K562 (cell line): ENCODE data around the gene ROBO3. TPM values are rescaled to one million over a fixed set of nuclear protein-coding genes. Genes with fewer than 3 reads are reported as not detected.
A peak's percentile ranks its signal among the peaks of the same experiment; 100 is the strongest.

ENCODE experiments used
- ATAC-seq: fragments of 200-7000 bp; cut with Tn5 transposase; 3 replicates; pipeline ENCODE4 v1.9.1; 2020; ENCODE audit warnings: moderate library complexity
- BruUV-seq: library from RNA; stranded (reverse); fragments of 400-500 nt; replicated peaks from 2 replicates; lab custom pipeline; 2021; lab: Mats Ljungman, UMichigan
- CTCF ChIA-PET: fragments of 300-600 bp; formaldehyde crosslinking; extraction: SDS; loops from one replicate; lab custom pipeline; 2021; ENCODE audit warnings: low intra/inter-chr PET ratio; lab: Yijun Ruan, JAX
- POLR2A ChIA-PET: fragments of 300-600, 350-650 bp; sonication (Branson Sonifier 250); formaldehyde crosslinking; extraction: SDS; loops from one replicate; lab custom pipeline; 2021; ENCODE audit warnings: antibody characterized with exemption, inconsistent platforms; lab: Yijun Ruan, JAX
- DNase-seq, 4 experiments: peaks; one replicate each; pipeline versions ENCODE4 v3.0.0 to v3.0.0-alpha.2; 2011 to 2018; ENCODE audit warnings: low spot score in 3 of 4, mixed read lengths in 3 of 4; ENCODE audit errors: extremely low read depth in 1 of 4
- FAIRE-seq: peaks from 2 replicates; lab custom pipeline; 2011; peaks lifted over from hg19 to GRCh38; lab: Jason Lieb, UNC
- H2AFZ ChIP-seq: 2 replicates; pipeline ENCODE4 v1.6.0; 2011; ENCODE audit warnings: low read depth, low read length, control low read depth, inconsistent platforms
- H3K27ac ChIP-seq: fragments of 200-600 bp; 3 replicates; pipeline ENCODE4 v1.8.0; 2011; ENCODE audit warnings: low read depth, mild to moderate bottlenecking, control low read depth, inconsistent platforms, low read length, moderate library complexity, mixed read lengths; ENCODE audit errors: extremely low read depth
- H3K27me3 ChIP-seq, 2 experiments: fragments of 300-600 bp in 1 of 2; 2 replicates in 1 of 2; 3 replicates in 1 of 2; pipeline versions ENCODE4 v1.6.0 to v1.8.0; 2011; ENCODE audit warnings: inconsistent platforms in 2 of 2, low read length in 2 of 2, mild to moderate bottlenecking in 1 of 2, mixed read lengths in 1 of 2, moderate library complexity in 1 of 2; ENCODE audit not compliant: control insufficient read depth in 2 of 2, insufficient read depth in 2 of 2
- H3K36me3 ChIP-seq: fragments of 300-600 bp; 3 replicates; pipeline ENCODE4 v1.8.0; 2011; ENCODE audit warnings: mild to moderate bottlenecking, low read length, inconsistent platforms; ENCODE audit not compliant: control insufficient read depth, insufficient read depth
- H3K4me1 ChIP-seq, 2 experiments: fragments of 200-600 bp in 1 of 2; replicated peaks in 1 of 2; 2 replicates in 1 of 2; 3 replicates in 1 of 2; pipeline versions ENCODE4 v1.5.1 to v1.8.0; 2011; ENCODE audit warnings: inconsistent platforms in 2 of 2, low read length in 2 of 2, mild to moderate bottlenecking in 1 of 2, mixed read lengths in 1 of 2, moderate library complexity in 1 of 2; ENCODE audit not compliant: control insufficient read depth in 2 of 2, insufficient read depth in 2 of 2
- H3K4me2 ChIP-seq: 2 replicates; pipeline ENCODE4 v1.6.1; 2011; ENCODE audit warnings: low read length, control low read depth, inconsistent platforms, mixed read lengths; ENCODE audit not compliant: insufficient read depth
- H3K4me3 ChIP-seq: fragments of 200-600 bp; sonication (generic), shearing (Covaris generic); 2 replicates; pipeline ENCODE4 v1.5.1; 2016; ENCODE audit warnings: control low read depth, inconsistent platforms
- H3K79me2 ChIP-seq: fragments of 200-600 bp; 3 replicates; pipeline ENCODE4 v1.8.0; 2011; ENCODE audit warnings: low read length, inconsistent platforms; ENCODE audit not compliant: control insufficient read depth, insufficient read depth
- H3K9ac ChIP-seq, 2 experiments: 2 replicates each; pipeline versions ENCODE4 v1.6.0 to v1.6.1; 2011; ENCODE audit warnings: low read depth in 2 of 2, low read length in 2 of 2, control low read depth in 1 of 2, inconsistent platforms in 1 of 2, mild to moderate bottlenecking in 1 of 2, mixed read lengths in 1 of 2; ENCODE audit not compliant: insufficient read depth in 1 of 2
- H3K9me1 ChIP-seq: one replicate; pipeline ENCODE4 v1.6.0; 2011; ENCODE audit warnings: inconsistent platforms, mild to moderate bottlenecking, low read length, moderate library complexity; ENCODE audit not compliant: control insufficient read depth, insufficient read depth
- H3K9me3 ChIP-seq: replicated peaks from 2 replicates; pipeline ENCODE4 v1.5.1; 2011; ENCODE audit warnings: low read depth, low read length, inconsistent platforms; ENCODE audit not compliant: control insufficient read depth, insufficient read depth
- H4K20me1 ChIP-seq: replicated peaks from 2 replicates; pipeline ENCODE4 v1.6.1; 2011; ENCODE audit warnings: low read length, inconsistent platforms, mixed read lengths; ENCODE audit not compliant: control insufficient read depth, insufficient read depth
- GATAD2A ChIP-seq: fragments of 450-650 bp; IDR thresholded peaks from 2 replicates; pipeline ENCODE4 v1.6.1; 2017
- SIN3B ChIP-seq: fragments of 450-650 bp; IDR thresholded peaks from 2 replicates; pipeline ENCODE4 v1.6.1; 2017; ENCODE audit warnings: low read depth, mild to moderate bottlenecking, moderate library complexity
- VEZF1 ChIP-seq: fragments of 200-800 bp; sonication (Bioruptor generic); IDR thresholded peaks from 2 replicates; pipeline ENCODE4 v1.6.1; 2017; ENCODE audit warnings: missing genetic modification characterization, missing compliant biosample characterization
- YBX1 ChIP-seq: fragments of 450-650 bp; IDR thresholded peaks from 2 replicates; pipeline ENCODE4 v1.7.1; 2016; ENCODE audit warnings: mild to moderate bottlenecking
- ZNF232 ChIP-seq: sonication (generic); formaldehyde crosslinking; IDR thresholded peaks from 2 replicates; pipeline ENCODE4 v1.8.0; 2022; ENCODE audit warnings: mild to moderate bottlenecking, missing genetic modification reagents
- ZNF3 ChIP-seq: fragments of 250-450 bp; sonication (Bioruptor Pico); IDR thresholded peaks from 2 replicates; pipeline ENCODE4 v1.5.0; 2021; ENCODE audit warnings: mild to moderate bottlenecking, moderate library complexity
- WGBS: fragments of 100-300 bp; shearing (Covaris generic); methylation state at CpG from one replicate; pipeline ENCODE4 v1.1.6; 2016; ENCODE audit warnings: low coverage, mixed read lengths; ENCODE audit not compliant: insufficient coverage; ENCODE audit errors: missing lambda C conversion rate; 5-methylcytosine and 5-hydroxymethylcytosine counted together
- in situ Hi-C: fragments of 300-500 bp; cut with MboI; formaldehyde crosslinking; loops from 4 replicates; pipeline ENCODE4 v1.15.0; 2018; ENCODE audit warnings: inconsistent platforms, mixed read lengths
- intact Hi-C: fragments of 100-400 bp; cut with micrococcal nuclease; formaldehyde crosslinking; loops from 2 replicates; pipeline ENCODE4 v1.14.2; 2022
- polyA plus RNA-seq, 8 experiments: library from polyadenylated mRNA; depleted of rRNA in 4 of 8; stranded (reverse) in 5 of 8; unstranded in 3 of 8; fragments of >200 nt; fragmentation: Nextera tagmentation in 2 of 8; fragmentation: Illumina TruSeq in 1 of 8; extraction: Ambion mirVana in 2 of 8; extraction: Trizol in 1 of 8; gene quantifications; 2 replicates each; pipeline versions ENCODE4 v1.2.1 to v1.2.3, GENCODE V29; 2011 to 2014; ENCODE audit warnings: inconsistent platforms in 1 of 8, missing spikeins in 1 of 8
- total RNA-seq, 7 experiments: library from RNA; depleted of rRNA in 6 of 7; stranded (reverse); fragments of >200 nt in 6 of 7; fragmentation: Illumina TruSeq in 2 of 7; extraction: Trizol in 2 of 7; gene quantifications; 2 replicates each; pipeline versions ENCODE4 v1.2.1 to v1.2.3, GENCODE V29; 2011 to 2021; ENCODE audit warnings: low replicate concordance in 1 of 7

Gene ROBO3
- total and polyA plus RNA-seq, 9 of the 15 experiments (the other 6 are each of a cell fraction or from before 2014, with no cell fraction given): 0.29 to 1.4 (median 0.97) TPM; not detected in 2

DNA sequence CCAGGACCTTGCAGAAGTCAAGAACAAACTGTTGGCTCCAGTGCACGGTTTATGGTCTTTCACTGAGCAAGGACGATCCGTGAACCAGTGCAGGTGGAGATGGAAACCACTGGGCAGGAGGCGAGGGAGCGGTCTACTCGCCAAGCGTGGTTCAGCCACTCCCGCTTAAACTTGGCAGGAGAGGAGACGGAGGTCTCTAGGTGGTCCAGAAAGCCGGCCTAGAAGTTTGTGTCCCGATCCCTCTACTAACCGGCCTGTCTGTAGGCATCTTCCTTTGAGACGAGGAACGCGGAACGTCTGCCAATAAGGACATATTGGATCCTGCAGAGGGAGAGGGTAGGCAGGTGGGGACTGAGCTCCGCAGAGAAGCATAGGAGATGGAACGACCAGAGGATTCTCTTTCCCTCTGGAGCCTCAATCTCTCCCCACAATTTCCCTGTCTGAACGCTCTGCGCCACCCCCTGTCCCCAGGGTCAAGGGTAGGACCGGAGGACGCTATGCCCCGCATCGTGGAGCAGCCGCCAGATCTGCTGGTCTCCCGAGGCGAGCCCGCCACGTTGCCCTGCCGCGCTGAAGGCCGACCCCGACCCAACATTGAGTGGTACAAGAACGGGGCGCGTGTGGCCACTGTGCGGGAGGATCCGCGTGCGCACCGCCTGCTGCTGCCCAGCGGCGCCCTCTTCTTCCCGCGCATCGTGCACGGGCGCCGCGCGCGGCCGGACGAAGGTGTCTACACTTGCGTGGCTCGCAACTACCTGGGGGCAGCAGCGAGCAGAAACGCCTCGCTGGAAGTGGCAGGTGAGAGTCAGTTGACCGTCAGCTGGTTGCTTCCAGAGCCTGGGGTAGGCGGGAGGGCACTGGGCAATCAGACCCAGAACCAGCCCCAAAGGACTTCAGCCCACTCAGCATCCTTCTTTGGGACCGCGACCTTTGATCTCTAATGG, 3.4 kb downstream of the ROBO3 start:
- in situ Hi-C loops (loop anchor here (25.0 kb wide), 1 partner anchor 806 kb away; no protein-coding TSS in a partner anchor), intact Hi-C loops (loop anchor here (10.0 kb wide), 1 partner anchor 804 kb away; no protein-coding TSS in a partner anchor)
- ChIA-PET CTCF (interaction anchor here (2.2 kb wide), 1 partner anchor 31 kb away, joined by 17 read pairs; no protein-coding TSS in a partner anchor), POLR2A (no interaction called here)
- H3K4me1 ChIP-seq: peaks cover 5 to 19% of the 10 kb centered on the region in 2 experiments; a peak in 2 of 5 replicates
- no peak for DNase-seq
- BruUV-seq: no TSS peak
- ATAC-seq: no peak
- peaks cover 3% of the 10 kb centered on the region for H3K9me1 ChIP-seq
- H3K4me3 ChIP-seq: no peak overlapping the region
- no peak overlapping the region for H3K27ac ChIP-seq
- H2AFZ ChIP-seq: no peak overlapping the region
- 51% methylated on average over 45 of the region's 63 CpGs for WGBS
- no peaks in the 10 kb centered on the region; the same call in none of the 2 replicates for H4K20me1 ChIP-seq
- no peaks in the 10 kb centered on the region for H3K79me2 ChIP-seq
- FAIRE-seq: no peak
- H3K36me3 ChIP-seq: no peaks in the 10 kb centered on the region
- H3K9me3 ChIP-seq: no peaks in the 10 kb centered on the region
- peaks cover 35 to 83% of the 10 kb centered on the region in 2 experiments for H3K27me3 ChIP-seq
- H3K4me2 ChIP-seq: no peak overlapping the region
- no peak for TF ChIP-seq ZNF232 (CRISPR knock-in tag)
- H3K9ac ChIP-seq: no peak overlapping the region

GRCh38 chr11:124869331-124869730, 4.1 kb downstream of the ROBO3 start:
- ChIA-PET CTCF (interaction anchor here (0.7 kb wide), 1 partner anchor 385 kb away, joined by 3 read pairs; no protein-coding TSS in a partner anchor), POLR2A (no interaction called here)
- H3K4me3 ChIP-seq: no peak overlapping the region
- 4% methylated on average over 16 of the region's 16 CpGs for WGBS
- no peak for ATAC-seq
- no peak overlapping the region for H3K27ac ChIP-seq
- FAIRE-seq: no peak
- no TSS peak for BruUV-seq
- in situ Hi-C loops (loop anchor here (25.0 kb wide), 1 partner anchor 807 kb away; no protein-coding TSS in a partner anchor), intact Hi-C loops (loop anchor here (10.0 kb wide), 1 partner anchor 805 kb away; no protein-coding TSS in a partner anchor)
- H3K9ac ChIP-seq: no peak overlapping the region
- no peak overlapping the region for H2AFZ ChIP-seq
- H3K36me3 ChIP-seq: no peaks in the 10 kb centered on the region
- H3K9me3 ChIP-seq: no peaks in the 10 kb centered on the region
- peaks cover 5 to 19% of the 10 kb centered on the region in 2 experiments; a peak in 2 of 5 replicates for H3K4me1 ChIP-seq
- no peak for DNase-seq
- no peak overlapping the region for H3K4me2 ChIP-seq
- peaks cover 38 to 84% of the 10 kb centered on the region in 2 experiments for H3K27me3 ChIP-seq
- no peaks in the 10 kb centered on the region for H3K79me2 ChIP-seq
- H4K20me1 ChIP-seq: no peaks in the 10 kb centered on the region; the same call in 1 of the 2 replicates
- peaks cover 3% of the 10 kb centered on the region for H3K9me1 ChIP-seq
- TF ChIP-seq ZNF3 (no peak), SIN3B (no peak), VEZF1 (CRISPR knock-in tag) (peak; percentile 54; the same call in 1 of the 2 replicates), GATAD2A (no peak), YBX1 (no peak)
